Measurements from ENCODE around the gene RBM39. TPM values are rescaled to one million over a fixed set of nuclear protein-coding genes. Genes with fewer than 3 reads are reported as not detected.

Gene RBM39
- total and polyA plus RNA-seq, 7 donors = 93.0 to 171 (median 136) TPM

DNA sequence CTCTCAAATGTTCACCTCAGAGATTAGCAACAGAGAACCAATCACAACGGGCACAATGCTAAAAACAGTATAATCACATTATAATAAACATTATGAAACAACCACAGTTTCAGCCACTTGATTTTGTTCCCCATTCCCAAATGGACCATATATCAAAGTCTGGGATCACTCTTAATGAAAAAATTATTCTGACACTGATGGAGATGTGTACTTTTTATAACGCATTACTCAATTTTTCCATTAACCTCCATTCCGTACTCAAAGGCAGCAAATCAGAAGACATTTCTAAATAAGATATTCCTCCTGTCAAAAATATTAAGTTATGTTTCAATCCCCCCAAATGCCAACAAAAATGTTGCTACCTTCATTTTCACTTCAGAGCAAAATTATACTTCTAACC, 80.2 kb downstream of the RBM39 start:
- Histone ChIP-seq H3K9me3 (no peaks in the 10 kb centered on the region), H3K36me3 (ENCODE audit: insufficient read depth in 1 of 2, low read depth in 1 of 2) (no peaks in the 10 kb centered on the region), H3K27ac (no peak overlapping the region), H3K27me3 (ENCODE audit: insufficient read depth in 3 of 3, low read length in 2 of 3) (no peaks in the 10 kb centered on the region), H3K4me3 (peak overlapping the region; percentile 75), H3K4me1 (peaks cover 54% of the 10 kb centered on the region)
- WGBS, 3 donors = 26 to 32% (median 27%) methylated on average over 3 of the region's 3 CpGs
- DNase-seq = no peak
- TF ChIP-seq CTCF (IDR thresholded peaks at IDR 0.05) = no peak
- ATAC-seq = no peak
- intact Hi-C loops (cut with DNase I) = loop anchor here (5.0 kb wide), 1 partner anchor 45 kb away; the partner anchor contains the start of gene SPAG4 (in 2 of the 2)

- Histone ChIP-seq H3K27me3 (ENCODE audit: insufficient read depth in 3 of 3, low read length in 2 of 3) (no peaks in the 10 kb centered on the region), H3K27ac (peak overlapping the region; percentile 10), H3K4me1 (peaks cover 60% of the 10 kb centered on the region), H3K9me3 (no peaks in the 10 kb centered on the region), H3K36me3 (ENCODE audit: insufficient read depth in 1 of 2, low read depth in 1 of 2) (no peaks in the 10 kb centered on the region), H3K4me3 (peak overlapping the region; percentile 75)
- intact Hi-C loops (cut with DNase I) = loop anchor here (5.0 kb wide), 1 partner anchor 44 kb away; the partner anchor contains the start of gene SPAG4 (in 2 of the 2)
- TF ChIP-seq CTCF (IDR thresholded peaks at IDR 0.05) = no peak
- ATAC-seq (no peak), DNase-seq (no peak)
- 84 to 88% (median 85%) methylated on average over 2 of the region's 2 CpGs for WGBS, 3 donors
Measured at GRCh38 chr20:35661053-35661452, 81.0 kb downstream of the RBM39 start.

DNA sequence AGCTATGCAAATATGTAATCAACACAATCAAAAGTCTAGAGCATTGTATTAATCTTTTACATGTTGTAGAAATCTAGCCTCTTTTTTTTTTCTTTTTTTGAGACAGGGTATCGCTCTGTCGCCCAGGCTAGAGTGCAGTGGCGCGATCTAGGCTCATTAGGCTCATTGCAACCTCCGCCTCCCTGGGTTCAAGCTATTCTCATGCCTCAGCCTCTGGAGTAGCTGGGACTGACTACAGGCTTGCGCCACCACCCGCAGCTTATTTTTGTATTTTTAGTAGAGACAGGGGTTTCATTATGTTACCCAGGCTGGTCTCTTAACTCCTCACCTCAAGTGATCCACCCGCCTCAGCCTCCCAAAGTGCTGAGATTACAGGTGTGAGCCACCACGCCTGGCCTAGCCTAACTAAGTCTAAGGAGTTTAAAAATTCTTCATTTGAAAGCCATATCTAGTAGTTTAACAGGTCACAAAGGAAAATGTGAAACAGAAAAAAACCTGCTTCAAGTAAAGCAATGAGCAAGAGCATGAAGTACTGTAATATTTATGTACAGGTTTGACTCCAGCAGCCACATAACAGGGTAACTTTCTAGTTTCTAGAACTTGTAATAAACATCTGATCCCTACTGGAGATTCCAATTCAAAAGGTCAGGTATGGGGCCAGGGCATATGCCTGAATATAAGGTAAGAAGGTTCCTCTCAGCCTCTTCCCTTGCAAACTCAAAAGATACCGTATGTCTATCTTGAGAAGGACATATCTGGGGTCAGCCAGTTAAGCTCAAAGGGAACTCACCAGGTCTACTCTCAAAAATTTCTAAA, 81.7 kb downstream of the RBM39 start:
- intact Hi-C loops (cut with DNase I) = loop anchor here (5.0 kb wide), 1 partner anchor 43 kb away; the partner anchor contains the start of gene SPAG4 (in 2 of the 2)
- DNase-seq (no peak), ATAC-seq (no peak)
- Histone ChIP-seq H3K4me3 (peak overlapping the region; percentile 75), H3K36me3 (ENCODE audit: insufficient read depth in 1 of 2, low read depth in 1 of 2) (no peaks in the 10 kb centered on the region), H3K27ac (no peak overlapping the region), H3K4me1 (peaks cover 64% of the 10 kb centered on the region), H3K27me3 (ENCODE audit: insufficient read depth in 3 of 3, low read length in 2 of 3) (no peaks in the 10 kb centered on the region), H3K9me3 (no peaks in the 10 kb centered on the region)
- WGBS, 3 donors = 89 to 94% (median 93%) methylated on average over 10 of the region's 10 CpGs
- no peak for TF ChIP-seq CTCF (IDR thresholded peaks at IDR 0.05)

DNA sequence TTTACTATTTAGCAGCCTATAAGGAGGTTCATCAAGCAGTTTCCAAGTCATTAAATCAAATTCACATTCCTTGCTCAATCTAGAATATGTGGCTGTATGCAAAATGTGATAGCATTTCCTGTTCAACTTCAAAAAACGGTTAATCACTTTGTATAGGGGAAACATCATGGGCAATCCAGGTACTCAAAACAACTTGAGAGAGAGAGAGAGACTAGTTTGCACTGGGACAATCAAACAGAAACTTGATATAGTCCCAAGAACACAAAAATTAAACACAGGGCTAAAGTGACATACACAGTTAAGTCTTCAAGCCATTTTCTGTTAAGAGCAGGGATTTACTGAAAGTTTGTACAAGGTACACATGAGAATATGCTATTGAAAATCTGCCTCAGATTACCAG, 84.8 kb downstream of the RBM39 start:
- 20 to 41% (median 32%) methylated on average over 1 of the region's 1 CpG for WGBS, 3 donors
- Histone ChIP-seq H3K36me3 (ENCODE audit: insufficient read depth in 1 of 2, low read depth in 1 of 2) (peaks cover 4 to 28% of the 10 kb centered on the region in 2 donors), H3K4me3 (no peak overlapping the region), H3K4me1 (peaks cover 59% of the 10 kb centered on the region), H3K9me3 (no peaks in the 10 kb centered on the region), H3K27me3 (ENCODE audit: insufficient read depth in 3 of 3, low read length in 2 of 3) (no peaks in the 10 kb centered on the region), H3K27ac (no peak overlapping the region)
- no peak for DNase-seq
- TF ChIP-seq CTCF (IDR thresholded peaks at IDR 0.05) = no peak
- ATAC-seq = no peak
- intact Hi-C loops (cut with DNase I) = loop anchor here in 1 of 2 donors (10.0 kb wide), 1 partner anchor 58 kb away; no protein-coding TSS in a partner anchor
